NCI-H187 (cell line): Measurements from ENCODE around the gene CAP1.
"Not testable (repeated sequence)": the region's sequence is repeated elsewhere in the genome, so short reads cannot be mapped to it uniquely, and the experiment has no call there.

Experiments
- DNase-seq, 2 experiments: peaks; one replicate each; lab custom pipeline; 2025; lab: John Stamatoyannopoulos, UW

Gene CAP1, protein sequence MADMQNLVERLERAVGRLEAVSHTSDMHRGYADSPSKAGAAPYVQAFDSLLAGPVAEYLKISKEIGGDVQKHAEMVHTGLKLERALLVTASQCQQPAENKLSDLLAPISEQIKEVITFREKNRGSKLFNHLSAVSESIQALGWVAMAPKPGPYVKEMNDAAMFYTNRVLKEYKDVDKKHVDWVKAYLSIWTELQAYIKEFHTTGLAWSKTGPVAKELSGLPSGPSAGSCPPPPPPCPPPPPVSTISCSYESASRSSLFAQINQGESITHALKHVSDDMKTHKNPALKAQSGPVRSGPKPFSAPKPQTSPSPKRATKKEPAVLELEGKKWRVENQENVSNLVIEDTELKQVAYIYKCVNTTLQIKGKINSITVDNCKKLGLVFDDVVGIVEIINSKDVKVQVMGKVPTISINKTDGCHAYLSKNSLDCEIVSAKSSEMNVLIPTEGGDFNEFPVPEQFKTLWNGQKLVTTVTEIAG

DNA sequence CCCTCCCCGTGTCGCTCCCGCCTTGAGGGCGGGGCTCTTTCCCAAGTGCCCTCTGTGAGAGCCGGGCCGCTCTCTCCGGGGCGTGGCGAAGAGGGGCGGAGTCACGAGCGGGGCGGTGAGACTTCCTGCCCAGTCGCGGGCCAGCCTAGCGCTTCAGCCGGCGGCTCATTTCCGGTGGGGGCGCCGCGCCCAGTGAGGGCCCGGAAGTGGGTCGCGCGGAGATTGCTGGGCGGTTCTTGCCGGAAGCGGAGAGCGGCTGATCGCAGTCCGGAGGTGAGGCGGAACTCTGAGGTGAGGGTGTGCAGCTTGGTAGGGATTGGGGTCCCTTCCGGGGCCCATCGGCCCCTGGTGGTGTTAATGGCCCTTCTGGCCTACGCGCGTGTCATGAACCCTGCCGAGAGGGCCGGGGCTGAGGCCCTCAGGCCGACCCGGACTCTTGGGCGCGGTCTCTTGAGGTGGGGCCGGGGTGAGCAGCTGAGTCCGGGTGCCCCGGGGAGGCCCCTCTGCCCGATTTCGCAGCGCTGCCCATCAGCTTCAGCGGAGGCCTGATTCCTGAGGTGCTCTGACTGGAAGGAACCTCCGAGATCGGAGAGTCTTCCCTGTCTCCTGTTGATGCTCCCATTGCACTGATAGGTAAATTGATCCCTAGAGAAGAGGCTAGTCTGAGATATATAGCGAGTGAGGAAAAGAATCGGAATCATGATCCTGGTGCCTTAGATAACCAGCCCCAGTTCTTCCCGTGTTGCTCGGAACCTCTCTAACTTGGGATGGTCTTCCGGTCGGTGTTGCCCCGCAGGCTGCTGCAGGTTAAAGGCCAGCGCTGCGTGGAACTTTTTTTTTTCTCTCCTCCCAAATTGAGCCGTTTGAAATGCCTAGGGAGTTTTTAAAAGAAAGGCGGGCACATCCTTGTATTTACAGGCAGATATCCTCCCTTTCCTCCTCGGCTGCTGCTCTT is at the start of gene CAP1:
Gene CAP1 (plus strand): TSS at position 219 of the 955 bp plus-strand sequence. CDS start 18,618 bp downstream, outside the sequence.
- DNase-seq, result peak; percentile 95 to 96

DNA sequence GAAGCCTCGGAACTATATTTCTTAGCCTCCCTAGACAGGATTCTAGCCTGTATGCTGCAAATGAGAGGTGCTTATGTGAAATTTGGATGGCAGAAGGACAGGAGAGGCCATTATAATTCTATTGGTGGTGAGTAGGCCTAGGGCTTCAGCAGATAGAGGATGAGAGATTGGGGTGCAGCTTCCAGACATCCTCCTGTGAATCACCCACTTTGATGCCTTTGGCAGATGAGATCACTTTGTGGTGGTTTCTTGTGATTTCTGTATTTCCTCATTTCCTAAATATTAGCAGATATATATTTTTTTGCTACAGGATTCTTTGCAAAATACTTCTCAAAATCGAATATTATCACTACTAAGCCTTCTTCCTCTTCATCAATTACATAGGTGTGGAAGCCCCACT is 48.3 kb upstream of the CAP1 start:
- DNase-seq, result no peak

DNA sequence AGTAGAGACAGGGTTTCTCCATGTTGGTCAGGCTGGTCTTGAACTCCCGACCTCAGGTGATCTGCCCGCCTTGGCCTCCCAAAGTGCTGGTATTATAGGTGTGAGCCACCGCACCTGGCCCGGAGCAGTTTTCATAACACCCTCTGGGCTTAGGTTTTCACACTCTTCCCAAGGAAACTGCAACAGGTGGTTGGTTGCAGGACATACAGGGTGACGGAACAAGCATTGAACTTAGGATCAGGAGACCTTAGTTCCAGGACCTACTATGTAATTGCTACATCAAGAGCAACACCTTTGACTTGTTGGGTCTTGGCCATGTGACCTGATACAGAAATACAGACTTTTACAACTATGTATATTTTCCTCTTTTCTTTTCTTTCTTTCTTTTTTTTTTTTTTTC is 47.6 kb upstream of the CAP1 start:
- DNase-seq, result no peak

DNA sequence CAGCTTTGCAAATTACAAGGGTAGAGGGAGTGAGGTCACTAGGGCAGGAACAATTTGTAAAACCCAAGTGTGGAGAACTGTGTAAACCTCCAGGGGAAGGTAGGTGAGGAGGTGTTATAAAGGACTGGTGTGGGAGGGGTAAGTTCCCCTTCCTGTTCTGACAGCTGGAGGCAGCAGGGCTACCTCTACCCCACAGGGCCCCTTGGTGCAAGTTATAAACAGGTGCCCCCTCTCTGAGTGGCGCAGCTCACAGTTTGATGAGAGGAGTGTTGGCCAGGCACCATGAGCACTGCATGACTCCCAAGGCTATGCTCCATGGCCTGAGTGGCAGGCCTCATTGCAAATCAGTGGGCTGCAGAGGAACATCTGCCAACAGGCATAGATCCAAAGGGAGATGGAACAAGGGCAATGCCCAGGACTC is 44.5 kb upstream of the CAP1 start:
- no peak for DNase-seq

DNA sequence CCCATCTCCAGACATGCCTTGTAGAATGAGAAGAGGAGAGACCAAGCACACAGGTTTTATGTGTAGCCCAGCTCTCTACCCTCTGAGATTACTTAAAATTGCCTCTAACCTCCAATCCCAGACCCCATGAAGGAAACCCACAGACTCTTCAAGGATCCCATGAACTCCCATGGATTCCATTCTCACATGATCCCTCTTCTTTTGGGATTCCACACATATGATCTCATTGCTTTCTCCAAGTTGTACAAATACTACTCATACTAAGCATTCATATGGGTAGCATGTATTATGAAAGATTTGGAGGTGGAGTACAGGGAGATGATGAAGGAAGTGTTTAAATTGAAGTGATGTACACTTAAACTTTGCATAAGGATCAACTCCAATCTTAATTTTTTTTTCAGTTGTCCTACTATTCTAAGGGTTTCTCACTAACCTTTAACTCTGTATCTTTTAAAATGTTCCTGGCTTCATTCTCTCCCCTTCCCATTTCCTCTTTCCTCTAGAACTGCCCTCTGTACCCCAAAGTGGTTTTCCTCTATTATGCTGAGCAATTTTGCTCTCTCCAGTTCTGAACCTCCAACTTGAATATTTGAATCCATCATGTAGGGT is 44.0 kb upstream of the CAP1 start:
- no peak for DNase-seq

DNA sequence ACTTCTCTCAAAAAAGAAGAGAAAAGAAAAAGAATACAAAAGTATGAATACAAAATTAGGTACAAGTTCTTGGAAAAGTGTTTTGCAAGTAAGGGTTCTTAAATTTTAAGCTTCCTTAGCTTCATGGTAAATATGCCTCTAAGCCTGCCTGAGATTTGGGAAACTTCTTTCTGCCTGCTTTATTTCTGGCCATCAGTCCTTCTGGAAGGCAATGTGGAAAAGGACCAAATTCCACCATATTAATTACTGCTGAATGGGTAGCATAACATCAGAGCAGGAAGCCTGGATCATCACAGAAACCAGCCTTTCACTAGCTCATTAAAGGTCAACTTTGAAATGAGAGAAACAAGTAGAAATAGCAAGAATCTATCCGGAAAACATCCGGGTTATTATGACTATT is 39.1 kb upstream of the CAP1 start:
- DNase-seq, result no peak

DNA sequence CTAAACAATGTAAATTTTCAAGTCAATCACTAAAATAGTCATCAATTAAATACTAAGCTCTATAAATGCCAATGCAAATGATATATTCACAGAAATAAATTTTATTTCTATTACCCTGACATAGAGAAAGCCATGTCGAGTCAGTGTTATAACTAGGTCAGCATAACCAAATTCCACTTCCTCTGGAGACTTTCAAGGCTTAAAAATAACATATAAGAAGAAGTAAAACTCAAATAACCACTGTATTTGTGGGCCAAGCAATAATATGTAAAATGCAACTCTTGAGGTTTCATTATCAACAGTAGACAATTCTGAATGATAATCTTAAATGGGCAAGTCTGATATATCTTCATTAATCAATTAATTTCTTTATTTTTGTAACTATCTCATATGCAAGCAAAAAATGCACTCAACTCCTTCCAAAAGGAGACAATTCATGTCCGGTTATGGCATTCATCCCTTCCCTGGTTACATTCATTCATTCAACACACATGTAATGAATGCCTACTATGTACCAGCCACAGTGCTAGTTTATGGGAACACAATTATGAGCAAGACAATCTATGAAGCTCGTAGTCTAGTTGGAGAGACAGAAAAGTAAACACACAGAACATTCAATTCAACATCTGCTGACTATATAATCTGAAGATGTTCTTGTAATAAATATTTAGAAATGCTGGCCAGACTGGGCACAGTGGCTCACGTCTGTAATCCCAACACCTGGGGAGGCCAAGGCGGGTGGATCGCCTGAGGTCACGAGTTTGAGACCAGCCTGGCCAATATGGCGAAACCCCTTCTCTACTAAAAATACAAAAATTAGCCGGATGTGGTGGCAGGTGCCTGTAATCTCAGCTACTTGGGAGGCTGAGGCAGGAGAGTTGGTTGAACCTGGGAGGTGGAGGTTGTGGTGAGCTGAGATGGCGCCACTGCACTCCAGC is 37.1 kb upstream of the CAP1 start:
- no peak for DNase-seq

DNA sequence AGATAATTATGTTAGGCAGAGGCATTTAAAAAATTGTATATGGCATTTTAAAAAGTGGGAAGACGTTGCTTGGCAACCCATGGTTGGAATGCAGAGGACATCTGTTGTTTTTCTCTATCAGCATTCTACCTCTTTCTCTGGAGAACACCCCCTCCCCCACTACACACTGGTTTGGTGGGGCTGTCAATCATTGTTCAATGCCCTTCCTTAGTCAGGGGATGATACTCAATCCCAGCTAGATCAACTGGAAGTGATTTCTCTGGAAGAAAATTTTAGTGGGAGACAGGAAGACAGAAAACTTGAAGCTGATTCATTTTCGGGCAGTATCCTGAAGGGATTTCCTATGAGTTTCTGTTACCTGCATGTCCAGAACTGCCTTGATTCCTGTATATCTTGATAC is 35.7 kb upstream of the CAP1 start:
- no peak for DNase-seq

DNA sequence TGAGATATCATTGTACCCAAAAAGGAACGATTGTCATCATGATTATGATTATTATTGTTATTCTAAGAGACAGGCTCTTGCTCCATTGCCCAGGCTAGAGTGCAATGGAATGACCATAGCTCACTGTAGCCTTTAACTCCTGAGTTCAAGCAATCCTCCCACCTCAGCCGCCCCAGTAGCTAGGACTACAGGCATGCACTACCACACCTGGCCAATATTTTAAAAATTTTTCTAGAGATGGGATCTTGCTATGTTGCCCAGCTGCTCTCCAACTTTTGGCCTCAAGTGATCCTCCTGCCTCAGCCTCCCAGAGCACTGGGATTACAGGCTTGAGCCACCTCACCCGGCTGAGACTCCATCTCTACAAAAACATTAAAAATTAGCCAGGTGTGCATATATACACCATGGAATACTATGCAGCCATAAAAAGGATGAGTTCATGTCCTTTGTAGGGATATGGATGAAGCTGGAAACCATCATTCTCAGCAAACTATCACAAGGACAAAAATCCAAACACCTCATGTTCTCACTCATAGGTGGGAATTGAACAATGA is 33.0 kb upstream of the CAP1 start:
- not testable (repeated sequence) for DNase-seq

DNA sequence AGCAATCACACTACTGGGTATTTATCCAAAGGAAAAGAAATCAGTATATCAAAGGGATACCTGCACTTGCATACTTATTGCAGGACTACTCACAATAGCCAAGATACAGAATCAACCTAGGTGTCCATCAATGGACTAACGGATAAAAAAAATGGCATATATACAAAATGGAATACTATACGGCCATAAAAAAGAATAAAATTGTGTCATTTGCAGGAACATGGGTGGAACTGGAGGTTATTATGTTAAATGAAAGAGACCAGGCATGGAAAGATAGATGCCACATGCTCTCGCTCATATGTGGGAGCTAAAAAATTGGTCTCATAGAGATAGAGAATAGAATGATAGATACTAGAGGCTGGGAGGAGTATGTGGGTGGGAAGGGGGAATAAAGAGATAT is 29.3 kb upstream of the CAP1 start:
- DNase-seq, result no peak

DNA sequence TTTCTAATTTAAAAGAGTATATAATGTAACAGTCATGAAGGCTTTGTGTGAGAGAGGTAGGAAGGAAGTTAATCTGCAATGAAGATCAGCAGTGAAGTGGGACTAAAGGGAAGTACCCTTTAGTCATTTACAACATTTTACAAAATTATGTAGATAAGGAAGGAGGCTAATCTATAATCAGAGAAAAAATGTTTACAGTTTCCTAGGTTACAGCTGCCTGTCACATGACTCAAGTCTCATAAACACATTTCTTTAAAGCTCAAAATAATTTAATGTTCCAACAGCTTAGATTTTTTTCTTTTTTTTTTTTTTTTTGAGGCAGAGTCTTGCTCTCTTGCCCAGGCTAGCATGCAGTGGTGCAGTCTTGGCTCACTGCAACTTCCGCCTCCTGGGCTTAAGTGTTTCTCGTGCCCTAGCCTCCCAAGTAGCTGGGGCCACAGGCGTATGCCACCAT is 26.2 kb upstream of the CAP1 start:
- DNase-seq, result no peak

DNA sequence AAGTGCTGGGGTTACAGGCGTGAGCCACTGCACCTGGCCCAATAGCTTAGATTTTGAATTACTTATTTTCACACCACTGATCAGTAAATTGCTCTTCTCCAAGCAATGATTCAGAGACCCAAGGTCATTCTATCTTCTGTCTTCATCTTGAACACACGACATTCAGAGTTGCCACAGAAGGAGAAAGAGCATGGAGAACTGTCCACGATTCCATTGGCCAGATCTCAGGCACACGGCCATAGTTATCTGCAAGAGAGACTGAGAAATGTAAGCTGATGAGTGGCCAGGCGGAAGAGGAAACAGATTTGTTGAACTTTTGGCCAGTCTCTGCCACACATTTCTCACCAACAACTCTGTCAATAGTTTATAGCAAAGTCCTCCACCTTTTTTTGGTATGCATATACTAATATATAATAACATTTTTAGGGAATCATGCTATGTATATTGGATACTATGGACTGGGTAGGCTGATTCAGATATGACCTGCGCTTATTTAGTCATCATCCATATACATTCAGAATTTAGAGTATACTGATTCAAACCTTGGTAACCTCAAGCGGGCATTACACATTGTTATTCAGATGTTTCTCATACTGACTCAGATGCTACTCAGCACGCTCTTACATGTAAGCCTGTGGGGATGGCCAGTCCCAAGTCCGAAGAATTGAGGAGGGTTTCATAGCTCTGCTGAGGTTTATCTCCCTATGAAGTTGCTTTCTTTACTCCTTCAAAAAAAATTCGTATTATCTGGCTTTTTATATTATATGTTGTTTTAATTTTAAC is 25.5 kb upstream of the CAP1 start:
- no peak for DNase-seq

DNA sequence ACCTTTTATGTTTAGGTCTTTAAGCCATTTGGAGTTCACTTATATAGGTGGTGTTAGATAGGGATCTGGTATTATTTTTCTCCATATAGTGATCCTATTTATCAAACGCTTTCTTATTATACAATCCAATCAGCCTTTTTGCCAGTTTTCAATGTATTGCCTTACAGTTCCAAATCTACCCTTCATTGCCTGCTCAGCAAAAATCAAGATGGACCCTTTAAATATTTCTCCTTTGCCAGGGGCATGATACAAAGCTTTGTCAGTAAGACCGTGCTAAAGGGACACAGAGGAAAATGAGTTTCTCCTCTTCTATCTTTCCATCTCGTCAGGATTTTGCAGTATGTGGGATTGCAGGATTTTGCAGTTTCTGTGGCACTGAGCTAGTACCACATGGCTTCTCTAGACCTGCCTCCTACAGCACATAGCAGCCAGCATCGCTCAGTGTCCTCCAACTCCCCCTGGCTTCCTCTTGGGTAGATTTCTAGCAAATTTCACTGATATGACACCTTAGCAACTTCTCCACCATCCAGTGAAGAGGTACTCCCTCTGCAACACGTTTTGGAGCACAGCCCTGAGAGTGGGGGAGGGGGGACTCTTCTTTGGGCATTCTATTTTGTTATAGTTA is 22.5 kb upstream of the CAP1 start:
- no peak for DNase-seq

DNA sequence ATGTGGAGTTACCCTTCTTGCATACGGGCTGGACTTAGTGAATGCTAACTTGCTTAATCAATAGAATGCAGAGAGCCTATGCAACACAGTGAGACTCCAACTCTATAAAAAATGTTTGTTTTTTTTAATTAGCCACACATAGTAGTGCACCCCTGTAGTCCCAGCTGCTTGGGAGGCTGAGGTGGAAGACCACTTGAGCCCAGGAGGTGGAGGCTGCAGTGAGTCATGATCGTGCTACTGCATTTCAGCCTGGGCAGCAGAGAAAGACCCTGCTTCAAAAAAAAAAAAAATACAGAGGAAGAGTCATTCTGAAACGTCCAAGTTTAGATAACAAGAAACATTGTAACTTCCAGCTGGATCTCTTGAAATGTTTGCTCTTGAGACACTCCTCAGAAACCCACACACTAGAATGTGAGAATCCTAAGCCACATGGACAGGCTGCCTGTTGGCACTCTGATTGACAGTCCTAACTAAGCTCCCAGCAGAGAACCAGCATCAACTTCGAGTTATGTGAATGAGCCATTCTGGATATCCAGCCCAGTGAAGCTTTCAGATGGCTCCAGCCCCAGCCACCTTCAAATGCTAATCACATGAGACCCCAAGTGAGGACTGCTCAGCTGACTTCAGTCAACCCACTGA is 20.0 kb upstream of the CAP1 start:
- no peak for DNase-seq

DNA sequence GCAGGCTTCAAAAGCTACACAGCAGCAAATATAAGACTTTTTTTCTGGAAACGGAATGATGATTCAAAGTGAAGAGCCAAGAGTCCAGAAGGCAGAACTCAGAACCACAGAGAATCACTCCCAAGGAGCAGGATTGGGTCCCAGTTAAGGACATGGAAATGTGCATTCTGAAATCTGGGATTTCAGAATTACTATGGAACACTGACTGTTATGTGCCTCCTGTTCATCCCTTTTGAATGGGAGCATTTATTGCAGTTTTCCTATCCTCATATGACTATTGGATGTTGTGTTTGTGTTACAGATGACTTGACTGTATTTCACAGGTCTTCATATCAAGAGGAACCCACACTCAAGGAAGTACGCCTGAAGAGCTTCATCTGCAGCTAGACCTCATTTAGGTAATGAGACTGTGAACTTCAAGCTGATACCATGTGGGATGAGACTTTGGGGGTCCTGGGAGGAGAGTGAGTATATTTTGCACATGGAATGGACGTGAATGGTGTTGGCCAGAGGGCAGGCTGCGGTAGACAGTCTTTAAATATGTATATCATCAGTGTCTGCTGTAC is 17.1 kb upstream of the CAP1 start:
- no peak for DNase-seq

DNA sequence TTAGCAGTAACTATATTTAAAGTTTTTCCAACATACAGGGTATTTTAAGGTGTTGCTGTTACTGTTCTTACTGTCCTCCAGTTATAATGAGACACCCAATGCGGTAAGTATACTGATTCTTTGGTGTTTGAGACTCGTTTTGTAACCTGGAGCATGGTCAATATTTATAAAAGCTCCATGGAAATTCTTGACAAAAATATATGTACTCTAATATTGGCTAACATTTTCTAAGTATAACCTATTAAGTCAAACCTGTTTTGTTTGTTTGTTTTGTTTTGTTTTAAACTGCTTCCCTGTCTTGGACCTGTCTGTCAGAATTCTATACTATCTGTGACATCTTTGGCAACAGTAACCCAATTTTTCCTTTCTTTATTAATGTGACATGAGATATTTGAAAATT is 15.9 kb upstream of the CAP1 start:
- DNase-seq, result no peak

DNA sequence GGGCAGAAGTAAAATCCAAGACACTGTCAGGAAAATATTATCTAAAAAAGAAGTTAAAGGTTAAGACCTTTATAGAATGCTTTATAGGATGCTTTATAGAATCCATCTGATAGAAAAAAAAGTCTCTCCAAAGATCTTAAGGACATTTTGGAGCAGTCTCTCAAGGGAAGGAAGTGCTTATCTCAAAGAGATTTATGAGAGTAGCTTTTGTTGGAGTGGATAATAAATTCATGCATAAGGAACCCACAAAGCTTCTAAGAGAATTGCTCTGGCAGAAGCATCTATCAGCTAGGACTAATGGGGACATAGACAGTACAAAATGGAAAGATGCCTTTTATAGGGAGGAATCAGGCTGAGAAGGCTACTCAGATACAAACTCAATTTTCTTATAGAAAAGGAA is 12.9 kb upstream of the CAP1 start:
- no peak for DNase-seq

DNA sequence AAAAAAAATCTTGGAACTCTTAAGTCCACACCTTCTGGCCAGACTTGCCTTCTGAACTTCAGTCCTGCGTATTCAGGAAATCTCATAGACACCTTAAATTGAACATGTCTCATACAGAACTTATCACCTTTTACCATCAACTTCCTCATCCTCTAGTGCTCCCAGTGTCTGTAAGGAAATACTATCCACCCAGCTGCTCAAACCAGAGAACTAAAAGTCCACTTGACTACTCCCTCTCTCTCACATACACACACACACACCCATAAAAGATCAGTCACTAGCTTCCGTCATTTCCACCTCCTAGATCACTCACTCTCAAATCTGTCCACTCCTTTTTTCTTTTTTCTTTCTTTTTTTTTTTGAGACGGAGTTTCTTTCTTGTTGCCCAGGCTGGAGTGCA is 10.9 kb upstream of the CAP1 start:
- no peak for DNase-seq
